Rectal smooth muscle tissue (tissue), 1 donor: ENCODE data around the gene FAU.

ENCODE experiments used
- H3K27ac ChIP-seq: one replicate; pipeline ENCODE4 v1.7.0; 2013; ENCODE audit warnings: low read depth, low read length, inconsistent platforms
- H3K27me3 ChIP-seq: one replicate; pipeline ENCODE4 v1.7.0; 2013; ENCODE audit warnings: low read length; ENCODE audit not compliant: control insufficient read depth, insufficient read depth
- H3K36me3 ChIP-seq: one replicate; pipeline ENCODE4 v1.7.0; 2013; ENCODE audit warnings: low read length; ENCODE audit not compliant: control insufficient read depth, insufficient read depth
- H3K4me1 ChIP-seq: one replicate; pipeline ENCODE4 v1.7.0; 2013; ENCODE audit warnings: low read length; ENCODE audit not compliant: control insufficient read depth, insufficient read depth
- H3K4me3 ChIP-seq: one replicate; pipeline ENCODE4 v1.7.0; 2013; ENCODE audit warnings: low read length
- H3K9ac ChIP-seq: one replicate; pipeline ENCODE4 v1.7.0; 2013; ENCODE audit warnings: low read length

FAU gene

GRCh38 chr11:65121865-65122696 is at the start of gene FAU, which contains the start of gene MRPL49:
FAU (minus strand) TSS chr11:65122134; CDS start chr11:65121813, 321 bp downstream.
MRPL49 (plus strand) TSS chr11:65122321; CDS start chr11:65122347, 26 bp downstream.
- Histone ChIP-seq H3K4me1 (peaks cover 7% of the 10 kb centered on the region), H3K27me3 (no peaks in the 10 kb centered on the region), H3K9ac (peak within 1 kb of the TSS; percentile 92), H3K36me3 (peaks cover 26% of the 10 kb centered on the region), H3K4me3 (peak within 1 kb of the TSS; percentile 82), H3K27ac (peak within 1 kb of the TSS; percentile 93)

GRCh38 chr11:65170058-65170534 is 48.2 kb upstream of the FAU start, which contains the start of gene SPDYC:
SPDYC (plus strand) TSS chr11:65170233; CDS start chr11:65171358, 1,125 bp downstream.
- no peaks in the 10 kb centered on the region for H3K36me3 ChIP-seq
- no peak within 1 kb of the TSS for H3K9ac ChIP-seq
- H3K27ac ChIP-seq: no peak within 1 kb of the TSS
- H3K4me1 ChIP-seq: no peaks in the 10 kb centered on the region
- no peak within 1 kb of the TSS for H3K4me3 ChIP-seq
- no peaks in the 10 kb centered on the region for H3K27me3 ChIP-seq

- Histone ChIP-seq H3K27me3 (no peaks in the 10 kb centered on the region), H3K9ac (no peak overlapping the region), H3K27ac (no peak overlapping the region), H3K4me3 (no peak overlapping the region), H3K4me1 (no peaks in the 10 kb centered on the region), H3K36me3 (no peaks in the 10 kb centered on the region)
These were observed 47.3 kb upstream of the FAU start for GRCh38 chr11:65169164-65169641.

- no peaks in the 10 kb centered on the region for H3K27me3 ChIP-seq
- no peak overlapping the region for H3K4me3 ChIP-seq
- no peak overlapping the region for H3K9ac ChIP-seq
- H3K4me1 ChIP-seq: no peaks in the 10 kb centered on the region
- H3K27ac ChIP-seq: no peak overlapping the region
- no peaks in the 10 kb centered on the region for H3K36me3 ChIP-seq
These were observed 45.7 kb upstream of the FAU start for GRCh38 chr11:65167656-65168055.

GRCh38 chr11:65166893-65167292 is 45.0 kb upstream of the FAU start:
- H3K9ac ChIP-seq: no peak overlapping the region
- no peaks in the 10 kb centered on the region for H3K4me1 ChIP-seq
- no peaks in the 10 kb centered on the region for H3K36me3 ChIP-seq
- no peaks in the 10 kb centered on the region for H3K27me3 ChIP-seq
- H3K27ac ChIP-seq: no peak overlapping the region
- no peak overlapping the region for H3K4me3 ChIP-seq

- Histone ChIP-seq H3K4me1 (no peaks in the 10 kb centered on the region), H3K9ac (no peak overlapping the region), H3K4me3 (peak overlapping the region; percentile 40), H3K27me3 (no peaks in the 10 kb centered on the region), H3K27ac (no peak overlapping the region), H3K36me3 (no peaks in the 10 kb centered on the region)
These were observed 43.7 kb upstream of the FAU start for GRCh38 chr11:65165410-65166317.

- no peak overlapping the region for H3K27ac ChIP-seq
- H3K9ac ChIP-seq: no peak overlapping the region
- no peaks in the 10 kb centered on the region for H3K36me3 ChIP-seq
- H3K4me1 ChIP-seq: no peaks in the 10 kb centered on the region
- H3K4me3 ChIP-seq: no peak overlapping the region
- H3K27me3 ChIP-seq: no peaks in the 10 kb centered on the region
These were observed 41.8 kb upstream of the FAU start for GRCh38 chr11:65163684-65164083.

- no peaks in the 10 kb centered on the region for H3K36me3 ChIP-seq
- H3K9ac ChIP-seq: no peak overlapping the region
- no peaks in the 10 kb centered on the region for H3K4me1 ChIP-seq
- no peak overlapping the region for H3K4me3 ChIP-seq
- no peaks in the 10 kb centered on the region for H3K27me3 ChIP-seq
- no peak overlapping the region for H3K27ac ChIP-seq
These were observed 38.7 kb upstream of the FAU start for GRCh38 chr11:65160643-65161042.

- no peak overlapping the region for H3K9ac ChIP-seq
- H3K4me3 ChIP-seq: no peak overlapping the region
- H3K4me1 ChIP-seq: no peaks in the 10 kb centered on the region
- H3K36me3 ChIP-seq: no peaks in the 10 kb centered on the region
- no peak overlapping the region for H3K27ac ChIP-seq
- no peaks in the 10 kb centered on the region for H3K27me3 ChIP-seq
These were observed 37.1 kb upstream of the FAU start for GRCh38 chr11:65159012-65159411.

- Histone ChIP-seq H3K4me1 (no peaks in the 10 kb centered on the region), H3K36me3 (no peaks in the 10 kb centered on the region), H3K4me3 (no peak overlapping the region), H3K27ac (no peak overlapping the region), H3K27me3 (no peaks in the 10 kb centered on the region), H3K9ac (no peak overlapping the region)
These were observed 35.4 kb upstream of the FAU start for GRCh38 chr11:65157336-65157735.

GRCh38 chr11:65156926-65157325 is 35.0 kb upstream of the FAU start:
- Histone ChIP-seq H3K27me3 (no peaks in the 10 kb centered on the region), H3K36me3 (no peaks in the 10 kb centered on the region), H3K4me1 (no peaks in the 10 kb centered on the region), H3K4me3 (no peak overlapping the region), H3K27ac (no peak overlapping the region), H3K9ac (no peak overlapping the region)

- no peaks in the 10 kb centered on the region for H3K36me3 ChIP-seq
- no peak overlapping the region for H3K4me3 ChIP-seq
- no peaks in the 10 kb centered on the region for H3K27me3 ChIP-seq
- no peaks in the 10 kb centered on the region for H3K4me1 ChIP-seq
- H3K9ac ChIP-seq: no peak overlapping the region
- H3K27ac ChIP-seq: no peak overlapping the region
These were observed 34.3 kb upstream of the FAU start for GRCh38 chr11:65156256-65156655.
